H1 (cell line): ENCODE measurements around the gene CBX4. TPM values are rescaled to one million over a fixed set of nuclear protein-coding genes. Genes with fewer than 3 reads are reported as not detected.

Experiments used
- BACH1 ChIP-seq: IDR thresholded peaks from 2 replicates; pipeline ENCODE4 v1.6.1; 2012; ENCODE audit warnings: low read length, improper control_type of control experiment
- BCL11A ChIP-seq, 2 experiments: IDR thresholded peaks; one replicate each; pipeline ENCODE4 v1.6.1; 2011; ENCODE audit warnings: low read depth in 2 of 2, low read length in 2 of 2, mild to moderate bottlenecking in 2 of 2
- BRCA1 ChIP-seq: IDR thresholded peaks from 2 replicates; pipeline ENCODE4 v1.6.1; 2012; ENCODE audit warnings: low read depth, low read length, improper control_type of control experiment
- CBX8 ChIP-seq: fragments of 300-800, 300-1000 bp; sonication (generic); IDR thresholded peaks from 2 replicates; pipeline ENCODE4 v1.7.1; 2016; ENCODE audit warnings: low read depth, low read length, borderline replicate concordance
- CREB1 ChIP-seq: IDR thresholded peaks from 2 replicates; pipeline ENCODE4 v1.6.1; 2012; ENCODE audit warnings: inconsistent platforms
- EGR1 ChIP-seq: IDR thresholded peaks from 2 replicates; pipeline ENCODE4 v1.6.1; 2011; ENCODE audit warnings: low read depth, low read length, borderline replicate concordance
- EZH2 ChIP-seq: fragments of 200-600 bp; sonication (generic); IDR thresholded peaks from 2 replicates; pipeline ENCODE4 v1.7.1; 2012; ENCODE audit warnings: low read depth, mild to moderate bottlenecking, moderate library complexity, low read length, inconsistent platforms; ENCODE audit not compliant: severe bottlenecking
- FOSL1 ChIP-seq: IDR thresholded peaks from 2 replicates; pipeline ENCODE4 v1.6.1; 2011; ENCODE audit warnings: mild to moderate bottlenecking, low read depth, low read length, moderate library complexity; ENCODE audit not compliant: insufficient read depth
- GABPA ChIP-seq: IDR thresholded peaks from 2 replicates; pipeline ENCODE4 v1.6.1; 2011; ENCODE audit warnings: mild to moderate bottlenecking, low read length, moderate library complexity, borderline replicate concordance; ENCODE audit not compliant: insufficient read depth
- HDAC6 ChIP-seq: IDR thresholded peaks from one replicate; pipeline ENCODE4 v1.7.1; 2012; ENCODE audit warnings: low read depth, mild to moderate bottlenecking, inconsistent platforms, low read length, moderate library complexity
- JUND ChIP-seq: IDR thresholded peaks from 2 replicates; pipeline ENCODE4 v1.6.1; 2011; ENCODE audit warnings: mild to moderate bottlenecking, improper control_type of control experiment, low read length
- KDM1A ChIP-seq: fragments of 200-600, 300-600 bp; sonication (generic); IDR thresholded peaks from 2 replicates; pipeline ENCODE4 v1.7.1; 2016; ENCODE audit warnings: mild to moderate bottlenecking, low read length, borderline replicate concordance
- KDM4A ChIP-seq: IDR thresholded peaks from one replicate; pipeline ENCODE4 v1.7.1; 2012; ENCODE audit warnings: low read depth, mild to moderate bottlenecking, moderate library complexity, low read length, inconsistent platforms; ENCODE audit not compliant: severe bottlenecking
- RNF2 ChIP-seq: fragments of 200-900, 300-1000 bp; sonication (generic); IDR thresholded peaks from 2 replicates; pipeline ENCODE4 v1.7.1; 2016; ENCODE audit warnings: borderline replicate concordance, low read depth, mild to moderate bottlenecking, antibody characterized with exemption, low read length; ENCODE audit not compliant: poor library complexity, severe bottlenecking; ENCODE audit errors: missing control alignments
- SIN3A ChIP-seq, 2 experiments: IDR thresholded peaks in 1 of 2; conservative IDR thresholded peaks in 1 of 2; 2 replicates each; pipeline ENCODE4 v1.6.1; 2011 to 2012; ENCODE audit warnings: low read length in 2 of 2, improper control_type of control experiment in 1 of 2, low read depth in 1 of 2, mild to moderate bottlenecking in 1 of 2
- SIX5 ChIP-seq: IDR thresholded peaks from 2 replicates; pipeline ENCODE4 v1.6.1; 2011; ENCODE audit warnings: mild to moderate bottlenecking, low read depth, low read length
- SP1 ChIP-seq: IDR thresholded peaks from 2 replicates; pipeline ENCODE4 v1.6.1; 2011; ENCODE audit warnings: low read depth, low read length
- SP2 ChIP-seq: IDR thresholded peaks from 2 replicates; pipeline ENCODE4 v1.6.1; 2012; ENCODE audit warnings: mild to moderate bottlenecking, low read length, inconsistent platforms
- TAF7 ChIP-seq: optimal IDR thresholded peaks from 2 replicates; pipeline ENCODE3; 2011; ENCODE audit warnings: low read depth, mild to moderate bottlenecking, inconsistent platforms, low read length, moderate library complexity, borderline replicate concordance
- TEAD4 ChIP-seq: IDR thresholded peaks from 2 replicates; pipeline ENCODE4 v1.6.1; 2012; ENCODE audit warnings: low read depth, low read length, inconsistent platforms, mixed read lengths
- polyA plus RNA-seq, 7 experiments: library from polyadenylated mRNA; depleted of rRNA in 3 of 7; stranded (reverse) in 5 of 7; unstranded in 2 of 7; fragments of >200 nt in 5 of 7; fragments of 200-250 nt in 2 of 7; gene quantifications; 1 replicate in 5 of 7; 2 replicates in 1 of 7; 4 replicates in 1 of 7; pipeline versions ENCODE4 v1.2.1 to v1.2.3, GENCODE V29; 2011 to 2013; ENCODE audit warnings: missing spikeins in 2 of 7, mixed read lengths in 2 of 7
- total RNA-seq: library from RNA; stranded (reverse); fragmentation: NEBNext Ultra II Directional; extraction: Animal tissue kit (Norgen Biotek cat#: 25700); gene quantifications from 2 replicates; pipeline ENCODE4 v1.2.1, GENCODE V29; 2021
- TF ChIP-seq, protein P1 (sequence below): IDR thresholded peaks from 2 replicates; pipeline ENCODE4 v1.6.1; 2011; ENCODE audit warnings: low read depth, mild to moderate bottlenecking, low read length; ENCODE audit not compliant: insufficient read depth

The CBX4 gene
- total and polyA plus RNA-seq, 2 of the 8 experiments (the other 6 are each of a cell fraction or from before 2014, with no cell fraction given) = 1.8 to 4.0 TPM

DNA sequence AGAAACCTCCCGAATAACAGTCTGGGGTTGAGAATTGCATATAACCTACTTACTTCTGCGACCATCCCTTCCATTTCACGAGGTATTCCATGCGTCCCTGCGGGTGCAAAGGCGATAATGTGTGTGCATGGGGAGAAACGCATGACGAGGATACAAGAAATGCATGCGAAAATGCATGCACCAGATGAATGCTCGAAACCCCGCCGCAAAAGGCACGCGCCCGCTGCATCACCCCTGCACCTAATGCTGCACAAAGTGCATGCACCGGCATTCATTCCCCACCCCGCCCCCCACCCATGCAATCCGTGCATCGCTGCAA lies 42.8 kb downstream of the CBX4 start (continued):
- TF ChIP-seq FOSL1 (no peak), GABPA (no peak), KDM1A (no peak), SP2 (no peak), TAF7 (no peak), SIN3A (conservative IDR thresholded peaks at IDR 0.05 in 1 of 2, IDR thresholded peaks at IDR 0.05 in 1 of 2; ENCODE audit: low read depth in 1 of 2, low read length in 2 of 2) (no peak), BCL11A (IDR thresholded peaks at IDR 0.05; ENCODE audit: low read depth in 2 of 2, low read length in 2 of 2) (no peak), SIX5 (no peak), HDAC6 (no peak), BRCA1 (no peak), RNF2 (peak; percentile 38), TEAD4 (no peak), BACH1 (no peak), SP1 (no peak), CBX8 (no peak), CREB1 (no peak), JUND (no peak), EZH2 (peak; percentile 74), EGR1 (peak; percentile 41; the same call in 1 of the 2 replicates), KDM4A (peak; percentile 24)
- TF ChIP-seq, protein P1, sequence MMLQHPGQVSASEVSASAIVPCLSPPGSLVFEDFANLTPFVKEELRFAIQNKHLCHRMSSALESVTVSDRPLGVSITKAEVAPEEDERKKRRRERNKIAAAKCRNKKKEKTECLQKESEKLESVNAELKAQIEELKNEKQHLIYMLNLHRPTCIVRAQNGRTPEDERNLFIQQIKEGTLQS = no peak
